A549 treated with dexamethasone at 1 μM for 4 hours (cell line): ENCODE data around the gene SLC25A23. TPM values are rescaled to one million over a fixed set of nuclear protein-coding genes. Genes with fewer than 3 reads are reported as not detected.

Experiments used
- total RNA-seq: library from RNA; stranded (reverse); fragments of 200-300 nt; extraction: Qiagen RNA extraction; gene quantifications from 5 replicates; pipeline ENCODE4 v1.2.3, GENCODE V29; 2022

The SLC25A23 gene
- total RNA-seq = 15.0 to 23.2 TPM (median 20.4 TPM) in 5 replicates

GRCh38 chr19:6459262-6460098 lies at the start of gene SLC25A23:
SLC25A23 (minus strand) TSS chr19:6459792; CDS start chr19:6459628, 164 bp downstream.

DNA sequence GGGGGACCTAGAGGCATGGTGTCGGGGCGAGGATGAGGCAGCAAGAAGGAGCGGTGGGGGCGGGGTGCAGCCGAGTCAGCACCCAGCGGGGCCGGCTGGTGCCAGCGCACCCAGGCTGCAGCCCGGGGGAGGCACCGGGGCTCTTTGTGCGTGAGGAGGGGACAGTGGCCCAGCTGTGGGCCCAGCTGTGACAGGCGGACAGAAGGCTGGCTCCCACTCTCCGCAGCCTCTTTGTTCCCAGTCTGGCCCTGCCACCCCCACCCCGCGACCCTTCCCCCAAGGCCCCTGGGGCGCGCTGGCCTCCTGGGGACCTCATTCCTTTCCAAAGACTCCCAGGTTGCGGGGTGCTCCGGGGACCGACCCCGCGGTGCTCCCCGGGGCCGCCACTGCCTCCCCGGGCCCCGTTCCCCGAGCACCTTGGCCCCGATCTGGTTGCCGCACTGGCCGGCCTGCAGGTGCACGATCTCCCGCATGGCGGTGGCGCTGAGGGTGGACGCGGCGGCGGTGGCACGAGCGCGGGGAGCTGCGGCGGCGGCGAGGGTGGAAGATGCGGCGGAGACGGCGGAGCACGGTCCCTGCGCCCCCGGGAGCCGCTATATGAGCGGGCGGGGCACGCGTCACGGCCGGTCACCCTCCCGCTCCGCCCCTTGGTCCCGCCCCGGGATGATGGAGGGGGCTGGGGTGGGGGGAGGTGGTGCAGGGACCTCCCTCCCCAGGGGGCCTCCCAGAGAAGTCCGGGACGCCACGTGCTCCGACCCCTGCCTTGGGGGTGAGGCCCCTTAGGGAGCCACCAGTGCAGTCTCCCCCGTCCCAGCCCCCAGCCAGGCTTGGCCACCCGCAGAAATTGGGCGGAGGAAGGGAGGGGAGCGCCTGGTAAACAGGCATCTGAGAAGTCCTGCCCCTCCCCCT lies 42.4 kb upstream of the SLC25A23 start, which contains the start of gene TUBB4A:
TSS of gene TUBB4A (minus strand) at position 570 of the 909 bp plus-strand sequence. CDS start at position 473, 97 bp downstream.

DNA sequence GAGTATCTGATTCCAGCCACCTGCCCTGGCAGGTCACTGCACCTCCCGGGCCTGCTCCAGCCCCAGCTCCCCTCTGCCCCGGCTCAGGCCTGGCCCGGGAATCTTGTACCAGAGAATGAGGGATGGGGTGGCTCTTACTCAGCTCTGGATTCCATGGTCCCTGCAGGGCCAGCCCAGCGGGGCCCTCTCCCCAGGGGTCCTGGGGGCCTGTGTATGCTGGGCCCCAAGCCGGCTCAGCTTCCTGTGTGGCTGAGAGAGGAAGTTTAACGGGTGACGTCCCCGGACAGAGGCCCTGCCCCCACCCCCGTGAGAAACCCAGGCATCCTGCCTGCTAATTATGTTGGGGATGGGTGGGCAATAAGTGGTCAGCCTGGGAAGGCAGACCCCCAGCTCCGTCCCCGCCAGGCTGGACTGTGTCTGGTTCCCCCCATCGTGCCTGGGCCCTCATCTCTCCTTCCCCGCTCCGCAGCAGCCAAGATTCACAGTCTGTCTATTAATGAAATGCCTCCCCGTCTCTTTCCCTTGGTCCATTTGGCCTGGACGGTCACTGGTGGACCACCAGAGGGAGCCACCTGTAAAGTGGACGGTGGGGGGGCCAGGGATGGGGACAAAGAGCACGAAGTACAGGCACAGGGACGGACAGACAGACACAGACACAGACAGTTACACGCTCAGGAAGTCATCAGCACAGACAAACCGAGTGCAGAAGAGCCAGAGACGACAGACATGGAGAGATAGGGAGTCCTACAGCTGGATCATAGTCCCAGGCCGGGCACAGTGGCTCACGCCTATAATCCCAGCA lies 22.1 kb upstream of the SLC25A23 start, which contains the start of gene DENND1C:
TSS of gene DENND1C (minus strand) at position 247 of the 802 bp plus-strand sequence. CDS start at position 155, 92 bp downstream.

GRCh38 chr19:6464070-6464873 lies 4.7 kb upstream of the SLC25A23 start, which contains the start of gene CRB3:
CRB3 (plus strand) TSS chr19:6464271; CDS start chr19:6464702, 431 bp downstream.

DNA sequence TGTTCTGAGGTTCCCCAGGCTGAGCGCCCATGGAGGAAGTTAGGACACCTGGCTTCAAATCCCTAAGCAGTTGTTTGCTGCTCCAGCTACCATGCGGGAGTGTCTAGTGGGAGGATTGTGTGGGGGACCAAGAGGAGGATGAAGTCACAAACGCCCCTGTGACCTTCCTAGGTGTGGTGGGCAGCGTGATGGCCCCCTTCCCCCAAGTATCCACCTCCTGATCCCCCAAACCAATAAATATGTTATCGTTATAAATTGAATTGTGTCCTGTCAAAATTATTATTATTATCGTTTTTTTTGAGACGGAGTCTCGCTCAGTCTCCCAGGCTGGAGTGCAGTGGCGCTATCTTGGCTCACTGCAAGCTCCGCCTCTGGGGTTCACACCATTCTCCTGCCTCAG lies 25.9 kb downstream of the SLC25A23 start, which contains the start of gene SLC25A41:
TSS of gene SLC25A41 (minus strand) at position 101 of the 400 bp plus-strand sequence. CDS start at position 31, 70 bp downstream.

GRCh38 chr19:6424195-6424938 lies 35.2 kb downstream of the SLC25A23 start, which contains the start of gene KHSRP:
KHSRP (minus strand) TSS chr19:6424811; CDS start chr19:6424701, 110 bp downstream.

DNA sequence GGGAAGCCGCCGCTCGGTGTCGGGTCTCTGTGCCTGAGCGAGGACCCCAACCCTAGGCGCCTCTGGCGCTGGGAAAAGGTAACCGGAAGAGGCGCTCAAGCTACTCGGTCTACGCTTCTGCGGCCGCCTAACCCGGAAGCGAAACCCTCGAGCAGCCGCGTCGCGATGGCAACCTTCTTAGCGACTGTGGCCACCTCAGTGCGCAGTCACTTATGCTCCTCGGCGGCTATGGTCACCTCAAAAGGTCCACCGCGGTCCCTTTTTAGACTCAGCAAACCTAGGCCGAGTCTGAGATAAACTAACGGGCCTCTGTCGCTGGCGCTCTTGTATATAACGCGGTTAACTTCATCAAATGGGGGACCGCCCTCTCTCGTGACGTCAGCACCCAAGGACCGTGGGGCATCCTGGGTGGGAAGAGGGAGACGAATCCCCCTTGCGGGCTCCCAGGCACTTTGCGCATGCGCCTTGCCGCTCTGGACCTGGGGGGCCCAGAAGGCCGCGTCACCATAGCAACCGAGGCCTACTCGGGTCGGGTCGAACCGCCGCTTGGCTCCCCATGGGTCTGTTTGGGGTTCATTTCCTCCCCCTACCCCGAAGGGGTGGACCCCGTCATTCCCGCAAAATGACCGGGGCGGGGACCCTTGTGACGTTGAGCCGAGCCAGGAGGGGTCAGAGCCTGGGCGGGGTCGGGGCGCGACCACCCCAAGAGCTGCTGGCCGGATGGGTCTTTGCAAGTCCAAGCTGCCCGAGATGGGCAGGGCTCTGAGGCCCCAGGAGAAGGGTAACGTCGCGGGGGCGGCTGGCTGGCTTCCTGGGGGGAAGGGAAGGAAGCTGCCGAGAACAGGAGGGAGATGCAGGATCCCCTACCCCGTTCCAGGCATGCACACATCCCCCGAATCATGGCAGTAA lies 66.3 kb downstream of the SLC25A23 start, which contains the start of gene GTF2F1:
TSS of gene GTF2F1 (minus strand) at position 91 of the 909 bp plus-strand sequence. CDS start 169 bp downstream, outside the sequence.

Other genes starting within 250 kb of the SLC25A23 start
- 12.8 to 28.7 TPM (median 27.2 TPM) in 5 replicates for gene MLLT1, start 179.8 kb downstream of the SLC25A23 start, total RNA-seq
- not detected in 5 replicates for gene ACER1, start 126.2 kb downstream of the SLC25A23 start, total RNA-seq
- 43.5 to 75.1 TPM (median 73.9 TPM) in 5 replicates for gene CLPP, start 98.3 kb downstream of the SLC25A23 start, total RNA-seq
- 16.1 to 29.5 TPM (median 28.9 TPM) in 5 replicates for gene ALKBH7, start 87.0 kb downstream of the SLC25A23 start, total RNA-seq
- 0.52 to 1.1 TPM (median 0.96 TPM) in 5 replicates for gene PSPN, start 83.9 kb downstream of the SLC25A23 start, total RNA-seq
- gene GTF2F1, start 66.6 kb downstream of the SLC25A23 start, total RNA-seq = 56.6 to 64.0 TPM (median 60.6 TPM) in 5 replicates
- 175 to 228 TPM (median 223 TPM) in 5 replicates for gene KHSRP, start 35.0 kb downstream of the SLC25A23 start, total RNA-seq
- gene SLC25A41, start 26.0 kb downstream of the SLC25A23 start, total RNA-seq = 0.09 to 0.22 TPM (median 0.14 TPM) in 5 replicates
- 2.6 to 3.8 TPM (median 3.5 TPM) in 5 replicates for gene CRB3, start 4.5 kb upstream of the SLC25A23 start, total RNA-seq
- gene DENND1C, start 22.0 kb upstream of the SLC25A23 start, total RNA-seq = 0.13 to 0.25 TPM (median 0.21 TPM) in 5 replicates
- gene TUBB4A, start 42.5 kb upstream of the SLC25A23 start, total RNA-seq = 5.5 to 8.4 TPM (median 8.1 TPM) in 5 replicates
- 2.9 to 4.8 TPM (median 3.2 TPM) in 5 replicates for gene TNFSF9, start 71.2 kb upstream of the SLC25A23 start, total RNA-seq
- gene CD70, start 131.4 kb upstream of the SLC25A23 start, total RNA-seq = 13.4 to 21.8 TPM (median 19.0 TPM) in 5 replicates
- 0.06 to 0.12 TPM (median 0.08 TPM) in 5 replicates for gene TNFSF14, start 210.4 kb upstream of the SLC25A23 start, total RNA-seq